OCI-LY3 (cell line): ENCODE measurements around the gene SLC16A11.

Experiments used
- EZH2phosphoT487 ChIP-seq: fragments of 200-600 bp; shearing (Covaris generic); IDR thresholded peaks from 2 replicates; pipeline ENCODE4 v1.6.1; 2018; ENCODE audit warnings: antibody characterized with exemption, mixed run types, low read depth
- TF ChIP-seq, protein P1 (sequence below): fragments of 200-600, 300-600 bp; sonication (generic); IDR thresholded peaks from 2 replicates; pipeline ENCODE4 v1.5.1; 2014; ENCODE audit warnings: antibody characterized with exemption, low read length, low read depth

GRCh38 chr17:7007143-7007542 is 36.7 kb downstream of the SLC16A11 start:
- TF ChIP-seq, protein P1, sequence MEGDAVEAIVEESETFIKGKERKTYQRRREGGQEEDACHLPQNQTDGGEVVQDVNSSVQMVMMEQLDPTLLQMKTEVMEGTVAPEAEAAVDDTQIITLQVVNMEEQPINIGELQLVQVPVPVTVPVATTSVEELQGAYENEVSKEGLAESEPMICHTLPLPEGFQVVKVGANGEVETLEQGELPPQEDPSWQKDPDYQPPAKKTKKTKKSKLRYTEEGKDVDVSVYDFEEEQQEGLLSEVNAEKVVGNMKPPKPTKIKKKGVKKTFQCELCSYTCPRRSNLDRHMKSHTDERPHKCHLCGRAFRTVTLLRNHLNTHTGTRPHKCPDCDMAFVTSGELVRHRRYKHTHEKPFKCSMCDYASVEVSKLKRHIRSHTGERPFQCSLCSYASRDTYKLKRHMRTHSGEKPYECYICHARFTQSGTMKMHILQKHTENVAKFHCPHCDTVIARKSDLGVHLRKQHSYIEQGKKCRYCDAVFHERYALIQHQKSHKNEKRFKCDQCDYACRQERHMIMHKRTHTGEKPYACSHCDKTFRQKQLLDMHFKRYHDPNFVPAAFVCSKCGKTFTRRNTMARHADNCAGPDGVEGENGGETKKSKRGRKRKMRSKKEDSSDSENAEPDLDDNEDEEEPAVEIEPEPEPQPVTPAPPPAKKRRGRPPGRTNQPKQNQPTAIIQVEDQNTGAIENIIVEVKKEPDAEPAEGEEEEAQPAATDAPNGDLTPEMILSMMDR, result no peak
- TF ChIP-seq EZH2phosphoT487, result no peak
